ENCODE data around the gene VASH2. TPM values are rescaled to one million over a fixed set of nuclear protein-coding genes. Genes with fewer than 3 reads are reported as not detected.

VASH2 gene
- polyA plus RNA-seq, 1 donor from 2014 or later, result 65.2 TPM

DNA sequence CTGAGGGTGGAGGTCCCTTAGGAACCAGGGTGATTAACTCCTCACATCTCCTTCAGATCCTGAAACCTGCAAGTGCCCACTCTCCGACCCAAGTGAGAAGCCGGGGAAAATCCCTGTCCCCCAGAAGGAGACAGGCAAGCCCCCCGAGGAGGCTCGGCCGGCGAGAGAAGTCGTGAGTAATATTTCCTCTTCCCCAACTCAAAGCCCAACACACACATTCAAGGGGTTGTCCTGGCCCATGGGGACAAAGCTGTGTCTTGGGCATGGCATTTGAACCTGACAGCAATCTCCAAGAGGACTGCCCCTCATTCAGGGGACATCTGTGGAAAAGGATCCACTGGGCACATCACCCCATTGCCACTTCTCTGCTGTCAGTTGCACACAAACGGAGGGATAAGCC lies 23.6 kb downstream of the VASH2 start:
- no peak overlapping the region for H3K4me3 ChIP-seq (ENCODE audit: low read length)
- H3K36me3 ChIP-seq (ENCODE audit: insufficient read depth, low read length), result peaks cover 5% of the 10 kb centered on the region
- H3K27me3 ChIP-seq (ENCODE audit: insufficient read depth, low read depth, low read length), result no peaks in the 10 kb centered on the region
- H3K9ac ChIP-seq (ENCODE audit: low read length), result no peak overlapping the region
- no peaks in the 10 kb centered on the region for H4K20me1 ChIP-seq (ENCODE audit: insufficient read depth)
- no peaks in the 10 kb centered on the region for H3F3A ChIP-seq (ENCODE audit: insufficient read depth, low read length, poor library complexity, severe bottlenecking)
- no peaks in the 10 kb centered on the region for H3K9me2 ChIP-seq (ENCODE audit: insufficient read depth, low read length)
- H3K79me2 ChIP-seq (replicated peaks; ENCODE audit: insufficient read depth, low read length), result no peaks in the 10 kb centered on the region
- no peak overlapping the region for H3K27ac ChIP-seq (ENCODE audit: low read length)
- H3K9me3 ChIP-seq (ENCODE audit: low read length), result no peaks in the 10 kb centered on the region
- no peak overlapping the region for H2AFZ ChIP-seq (ENCODE audit: low read depth, low read length)
- TF ChIP-seq POLR2AphosphoS5 (IDR thresholded peaks at IDR 0.05) (no peak), SMC3 (conservative IDR thresholded peaks at IDR 0.05; ENCODE audit: poor library complexity) (no peak), RAD21 (conservative IDR thresholded peaks at IDR 0.05) (no peak), EP300 (conservative IDR thresholded peaks at IDR 0.05; ENCODE audit: poor library complexity, severe bottlenecking) (no peak), EZH2 (IDR thresholded peaks at IDR 0.05; ENCODE audit: borderline replicate concordance, insufficient read depth, low read length, poor library complexity, severe bottlenecking) (no peak), TAF1 (IDR thresholded peaks at IDR 0.05; ENCODE audit: low read depth) (no peak)
- TF ChIP-seq, protein P1, sequence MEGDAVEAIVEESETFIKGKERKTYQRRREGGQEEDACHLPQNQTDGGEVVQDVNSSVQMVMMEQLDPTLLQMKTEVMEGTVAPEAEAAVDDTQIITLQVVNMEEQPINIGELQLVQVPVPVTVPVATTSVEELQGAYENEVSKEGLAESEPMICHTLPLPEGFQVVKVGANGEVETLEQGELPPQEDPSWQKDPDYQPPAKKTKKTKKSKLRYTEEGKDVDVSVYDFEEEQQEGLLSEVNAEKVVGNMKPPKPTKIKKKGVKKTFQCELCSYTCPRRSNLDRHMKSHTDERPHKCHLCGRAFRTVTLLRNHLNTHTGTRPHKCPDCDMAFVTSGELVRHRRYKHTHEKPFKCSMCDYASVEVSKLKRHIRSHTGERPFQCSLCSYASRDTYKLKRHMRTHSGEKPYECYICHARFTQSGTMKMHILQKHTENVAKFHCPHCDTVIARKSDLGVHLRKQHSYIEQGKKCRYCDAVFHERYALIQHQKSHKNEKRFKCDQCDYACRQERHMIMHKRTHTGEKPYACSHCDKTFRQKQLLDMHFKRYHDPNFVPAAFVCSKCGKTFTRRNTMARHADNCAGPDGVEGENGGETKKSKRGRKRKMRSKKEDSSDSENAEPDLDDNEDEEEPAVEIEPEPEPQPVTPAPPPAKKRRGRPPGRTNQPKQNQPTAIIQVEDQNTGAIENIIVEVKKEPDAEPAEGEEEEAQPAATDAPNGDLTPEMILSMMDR (IDR thresholded peaks at IDR 0.05; ENCODE audit: poor library complexity, severe bottlenecking), result no peak
- no peak overlapping the region for H3K4me2 ChIP-seq (ENCODE audit: low read length)

DNA sequence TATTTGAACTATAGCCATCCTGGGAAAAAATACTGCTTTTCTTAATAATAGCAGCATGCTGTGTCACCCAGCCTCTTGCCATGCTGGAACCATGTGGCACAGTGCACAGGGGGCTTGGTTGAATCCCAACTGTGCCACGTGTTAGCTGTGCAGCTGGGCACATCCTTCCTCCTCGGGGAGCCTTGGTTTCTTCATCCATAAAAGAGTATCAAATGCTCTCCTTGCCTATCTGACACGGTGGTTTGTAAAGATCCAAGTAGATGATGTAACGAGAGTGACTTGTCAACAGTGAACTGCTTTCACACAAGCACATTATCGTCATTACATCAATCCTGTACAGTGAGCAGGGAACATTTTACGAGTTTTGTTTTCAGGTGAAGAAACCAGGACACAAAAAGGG lies 24.4 kb downstream of the VASH2 start:
- no peaks in the 10 kb centered on the region for H3K9me3 ChIP-seq (ENCODE audit: low read length)
- H3K27me3 ChIP-seq (ENCODE audit: insufficient read depth, low read depth, low read length), result no peaks in the 10 kb centered on the region
- no peak overlapping the region for H3K4me3 ChIP-seq (ENCODE audit: low read length)
- H3K27ac ChIP-seq (ENCODE audit: low read length), result no peak overlapping the region
- no peak overlapping the region for H3K9ac ChIP-seq (ENCODE audit: low read length)
- H3K4me2 ChIP-seq (ENCODE audit: low read length), result no peak overlapping the region
- H4K20me1 ChIP-seq (ENCODE audit: insufficient read depth), result no peaks in the 10 kb centered on the region
- H2AFZ ChIP-seq (ENCODE audit: low read depth, low read length), result no peak overlapping the region
- H3K36me3 ChIP-seq (ENCODE audit: insufficient read depth, low read length), result peaks cover 8% of the 10 kb centered on the region
- no peaks in the 10 kb centered on the region for H3F3A ChIP-seq (ENCODE audit: insufficient read depth, low read length, poor library complexity, severe bottlenecking)
- H3K79me2 ChIP-seq (replicated peaks; ENCODE audit: insufficient read depth, low read length), result no peaks in the 10 kb centered on the region
- H3K9me2 ChIP-seq (ENCODE audit: insufficient read depth, low read length), result no peaks in the 10 kb centered on the region
- no peak for TF ChIP-seq TAF1 (IDR thresholded peaks at IDR 0.05; ENCODE audit: low read depth)
- no peak for TF ChIP-seq MXI1 (conservative IDR thresholded peaks at IDR 0.05; ENCODE audit: poor library complexity, severe bottlenecking)
- TF ChIP-seq POLR2AphosphoS5 (IDR thresholded peaks at IDR 0.05), result no peak
- TF ChIP-seq, protein P2, sequence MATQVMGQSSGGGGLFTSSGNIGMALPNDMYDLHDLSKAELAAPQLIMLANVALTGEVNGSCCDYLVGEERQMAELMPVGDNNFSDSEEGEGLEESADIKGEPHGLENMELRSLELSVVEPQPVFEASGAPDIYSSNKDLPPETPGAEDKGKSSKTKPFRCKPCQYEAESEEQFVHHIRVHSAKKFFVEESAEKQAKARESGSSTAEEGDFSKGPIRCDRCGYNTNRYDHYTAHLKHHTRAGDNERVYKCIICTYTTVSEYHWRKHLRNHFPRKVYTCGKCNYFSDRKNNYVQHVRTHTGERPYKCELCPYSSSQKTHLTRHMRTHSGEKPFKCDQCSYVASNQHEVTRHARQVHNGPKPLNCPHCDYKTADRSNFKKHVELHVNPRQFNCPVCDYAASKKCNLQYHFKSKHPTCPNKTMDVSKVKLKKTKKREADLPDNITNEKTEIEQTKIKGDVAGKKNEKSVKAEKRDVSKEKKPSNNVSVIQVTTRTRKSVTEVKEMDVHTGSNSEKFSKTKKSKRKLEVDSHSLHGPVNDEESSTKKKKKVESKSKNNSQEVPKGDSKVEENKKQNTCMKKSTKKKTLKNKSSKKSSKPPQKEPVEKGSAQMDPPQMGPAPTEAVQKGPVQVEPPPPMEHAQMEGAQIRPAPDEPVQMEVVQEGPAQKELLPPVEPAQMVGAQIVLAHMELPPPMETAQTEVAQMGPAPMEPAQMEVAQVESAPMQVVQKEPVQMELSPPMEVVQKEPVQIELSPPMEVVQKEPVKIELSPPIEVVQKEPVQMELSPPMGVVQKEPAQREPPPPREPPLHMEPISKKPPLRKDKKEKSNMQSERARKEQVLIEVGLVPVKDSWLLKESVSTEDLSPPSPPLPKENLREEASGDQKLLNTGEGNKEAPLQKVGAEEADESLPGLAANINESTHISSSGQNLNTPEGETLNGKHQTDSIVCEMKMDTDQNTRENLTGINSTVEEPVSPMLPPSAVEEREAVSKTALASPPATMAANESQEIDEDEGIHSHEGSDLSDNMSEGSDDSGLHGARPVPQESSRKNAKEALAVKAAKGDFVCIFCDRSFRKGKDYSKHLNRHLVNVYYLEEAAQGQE (IDR thresholded peaks at IDR 0.05; ENCODE audit: borderline replicate concordance), result no peak
